Fibroblast of lung (primary cell): ENCODE data around the gene ZNF780B. TPM values are rescaled to one million over a fixed set of nuclear protein-coding genes. Genes with fewer than 3 reads are reported as not detected.

Source experiments
- DNase-seq, 2 donors: peaks; one replicate each; pipeline versions ENCODE4 v3.0.0 to v3.0.0-alpha.2; 2010; ENCODE audit warnings: low read depth in 2 of 2
- H2AFZ ChIP-seq: 2 replicates; pipeline ENCODE4 v1.5.1; 2012; ENCODE audit warnings: low read length, control low read depth, inconsistent platforms
- H3K27ac ChIP-seq: 2 replicates; pipeline ENCODE4 v1.5.1; 2011; ENCODE audit warnings: low read length, control low read depth; ENCODE audit not compliant: insufficient read depth
- H3K27me3 ChIP-seq: 2 replicates; pipeline ENCODE4 v1.5.1; 2011; ENCODE audit warnings: mild to moderate bottlenecking, low read length; ENCODE audit not compliant: control insufficient read depth, insufficient read depth
- H3K36me3 ChIP-seq: 2 replicates; pipeline ENCODE4 v1.5.1; 2011; ENCODE audit warnings: low read length; ENCODE audit not compliant: control insufficient read depth, insufficient read depth
- H3K4me1 ChIP-seq: 2 replicates; pipeline ENCODE4 v1.5.1; 2011; ENCODE audit warnings: low read length; ENCODE audit not compliant: control insufficient read depth, insufficient read depth; ENCODE audit errors: extremely low read depth
- H3K4me2 ChIP-seq: 2 replicates; pipeline ENCODE4 v1.5.1; 2011; ENCODE audit warnings: low read length, control low read depth; ENCODE audit not compliant: insufficient read depth; ENCODE audit errors: extremely low read depth
- H3K4me3 ChIP-seq, 4 experiments: fragments of 200-600 bp in 1 of 4; sonication (generic) in 1 of 4; replicated peaks in 1 of 4; 2 replicates each; pipeline ENCODE4 v1.5.1; 2011 to 2016; ENCODE audit warnings: low read length in 4 of 4, low read depth in 3 of 4, mild to moderate bottlenecking in 3 of 4, control low read depth in 2 of 4, inconsistent platforms in 1 of 4, mixed read lengths in 1 of 4; ENCODE audit not compliant: insufficient read depth in 1 of 4; ENCODE audit errors: control extremely low read depth in 1 of 4
- H3K79me2 ChIP-seq: 2 replicates; pipeline ENCODE4 v1.5.1; 2012; ENCODE audit warnings: mild to moderate bottlenecking, low read length, inconsistent platforms; ENCODE audit not compliant: control insufficient read depth, insufficient read depth
- H3K9ac ChIP-seq: 2 replicates; pipeline ENCODE4 v1.5.1; 2011; ENCODE audit warnings: mild to moderate bottlenecking, low read length, control low read depth; ENCODE audit not compliant: insufficient read depth
- H3K9me3 ChIP-seq: 2 replicates; pipeline ENCODE4 v1.5.1; 2012; ENCODE audit warnings: low read depth, low read length; ENCODE audit not compliant: control insufficient read depth, insufficient read depth
- H4K20me1 ChIP-seq: 2 replicates; pipeline ENCODE4 v1.5.1; 2011; ENCODE audit warnings: low read length; ENCODE audit not compliant: control insufficient read depth, insufficient read depth; ENCODE audit errors: extremely low read depth
- EZH2 ChIP-seq: IDR thresholded peaks from 2 replicates; pipeline ENCODE4 v1.5.1; 2012; ENCODE audit warnings: low read length, control low read depth, mild to moderate bottlenecking; ENCODE audit errors: missing control alignments
- polyA plus RNA-seq, 2 donors: library from polyadenylated mRNA; depleted of rRNA in 1 of 2; stranded (reverse) in 1 of 2; unstranded in 1 of 2; fragments of >200 nt; gene quantifications; 2 replicates each; pipeline ENCODE4 v1.2.1, GENCODE V29; 2011 to 2012; ENCODE audit warnings: missing spikeins in 1 of 2
- total RNA-seq: library from RNA; depleted of rRNA; stranded (reverse); fragments of >200 nt; gene quantifications from 2 replicates; pipeline ENCODE4 v1.2.1, GENCODE V29; 2014
- TF ChIP-seq, protein P1 (sequence below), 2 donors: IDR thresholded peaks in 1 of 2; conservative IDR thresholded peaks in 1 of 2; 1 replicate in 1 of 2; 2 replicates in 1 of 2; pipeline ENCODE4 v1.5.1; 2011 to 2012; ENCODE audit warnings: low read length in 2 of 2, control low read depth in 1 of 2, inconsistent platforms in 1 of 2, low read depth in 1 of 2, mild to moderate bottlenecking in 1 of 2

Gene ZNF780B
- total and polyA plus RNA-seq, 2 donors (not counting 1 experiment from before 2014, with no cell fraction given) = 8.9 to 20.8 TPM

DNA sequence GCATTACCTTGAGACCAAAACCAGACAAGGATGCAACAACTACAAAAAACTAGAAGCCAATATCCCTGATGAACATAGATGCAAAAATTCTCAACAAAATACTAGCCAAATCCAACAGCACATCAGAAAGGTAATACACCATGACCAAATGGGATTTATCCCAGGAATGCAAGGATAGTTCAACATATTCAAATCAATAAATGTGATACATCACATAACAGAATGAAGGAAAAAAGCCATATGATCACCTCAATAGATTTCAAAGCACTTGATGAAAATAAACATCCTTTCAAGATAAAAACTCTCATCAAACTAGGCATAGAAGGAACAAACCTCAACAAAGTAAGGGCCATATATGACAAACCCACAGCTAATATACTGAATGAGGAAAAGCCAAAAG, 69.4 kb downstream of the ZNF780B start:
- no peak for DNase-seq
- H4K20me1 ChIP-seq = no peaks in the 10 kb centered on the region
- TF ChIP-seq EZH2 = no peak
- TF ChIP-seq, protein P1, sequence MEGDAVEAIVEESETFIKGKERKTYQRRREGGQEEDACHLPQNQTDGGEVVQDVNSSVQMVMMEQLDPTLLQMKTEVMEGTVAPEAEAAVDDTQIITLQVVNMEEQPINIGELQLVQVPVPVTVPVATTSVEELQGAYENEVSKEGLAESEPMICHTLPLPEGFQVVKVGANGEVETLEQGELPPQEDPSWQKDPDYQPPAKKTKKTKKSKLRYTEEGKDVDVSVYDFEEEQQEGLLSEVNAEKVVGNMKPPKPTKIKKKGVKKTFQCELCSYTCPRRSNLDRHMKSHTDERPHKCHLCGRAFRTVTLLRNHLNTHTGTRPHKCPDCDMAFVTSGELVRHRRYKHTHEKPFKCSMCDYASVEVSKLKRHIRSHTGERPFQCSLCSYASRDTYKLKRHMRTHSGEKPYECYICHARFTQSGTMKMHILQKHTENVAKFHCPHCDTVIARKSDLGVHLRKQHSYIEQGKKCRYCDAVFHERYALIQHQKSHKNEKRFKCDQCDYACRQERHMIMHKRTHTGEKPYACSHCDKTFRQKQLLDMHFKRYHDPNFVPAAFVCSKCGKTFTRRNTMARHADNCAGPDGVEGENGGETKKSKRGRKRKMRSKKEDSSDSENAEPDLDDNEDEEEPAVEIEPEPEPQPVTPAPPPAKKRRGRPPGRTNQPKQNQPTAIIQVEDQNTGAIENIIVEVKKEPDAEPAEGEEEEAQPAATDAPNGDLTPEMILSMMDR (conservative IDR thresholded peaks at IDR 0.05 in 1 of 2, IDR thresholded peaks at IDR 0.05 in 1 of 2; ENCODE audit: low read depth in 1 of 2, low read length in 2 of 2) = no peak
- H3K27me3 ChIP-seq = no peaks in the 10 kb centered on the region
- no peak overlapping the region for H3K4me2 ChIP-seq
- no peak overlapping the region for H3K9ac ChIP-seq
- no peak overlapping the region for H3K27ac ChIP-seq
- no peak overlapping the region for H3K4me3 ChIP-seq
- H3K36me3 ChIP-seq = peaks cover 2% of the 10 kb centered on the region
- H3K4me1 ChIP-seq = no peaks in the 10 kb centered on the region
- H2AFZ ChIP-seq = no peak overlapping the region
- H3K79me2 ChIP-seq = no peaks in the 10 kb centered on the region
- H3K9me3 ChIP-seq = no peaks in the 10 kb centered on the region

DNA sequence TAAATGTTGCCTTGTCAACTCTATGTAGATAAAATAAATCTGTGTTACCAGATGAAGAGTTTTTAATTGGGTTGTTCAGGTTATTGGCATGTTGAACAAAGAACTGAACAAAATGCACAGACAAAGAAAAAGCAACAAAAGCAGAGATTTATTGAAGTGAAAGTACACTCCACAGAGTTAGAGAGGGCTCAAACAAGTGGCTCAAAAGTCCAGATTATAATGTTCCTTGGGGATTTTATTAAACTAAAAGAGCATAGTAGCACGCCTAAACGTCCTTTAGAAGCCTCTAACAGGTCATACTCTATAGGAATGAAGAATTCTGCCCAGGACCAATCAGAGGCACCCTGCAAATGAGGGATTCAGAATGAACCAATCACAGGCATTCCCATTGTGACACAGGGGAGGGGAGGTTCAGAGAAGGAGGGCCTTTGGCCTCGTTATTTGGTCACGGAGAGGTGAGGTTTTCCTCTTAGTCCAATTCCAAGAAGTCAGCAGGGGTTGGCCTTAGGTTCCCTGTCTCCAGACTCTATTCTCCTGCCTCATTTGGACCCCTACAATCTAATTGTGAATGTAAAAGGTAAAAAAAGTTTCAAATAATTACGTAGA, 72.2 kb downstream of the ZNF780B start:
- H2AFZ ChIP-seq = no peak overlapping the region
- no peaks in the 10 kb centered on the region for H4K20me1 ChIP-seq
- H3K9me3 ChIP-seq = no peaks in the 10 kb centered on the region
- no peak overlapping the region for H3K27ac ChIP-seq
- TF ChIP-seq EZH2 = no peak
- TF ChIP-seq, protein P1 (conservative IDR thresholded peaks at IDR 0.05 in 1 of 2, IDR thresholded peaks at IDR 0.05 in 1 of 2; ENCODE audit: low read depth in 1 of 2, low read length in 2 of 2) = no peak
- no peak for DNase-seq
- H3K4me2 ChIP-seq = no peak overlapping the region
- H3K4me3 ChIP-seq = no peak overlapping the region
- H3K27me3 ChIP-seq = no peaks in the 10 kb centered on the region
- no peaks in the 10 kb centered on the region for H3K4me1 ChIP-seq
- peaks cover 13% of the 10 kb centered on the region for H3K36me3 ChIP-seq
- H3K9ac ChIP-seq = no peak overlapping the region
- H3K79me2 ChIP-seq = no peaks in the 10 kb centered on the region

DNA sequence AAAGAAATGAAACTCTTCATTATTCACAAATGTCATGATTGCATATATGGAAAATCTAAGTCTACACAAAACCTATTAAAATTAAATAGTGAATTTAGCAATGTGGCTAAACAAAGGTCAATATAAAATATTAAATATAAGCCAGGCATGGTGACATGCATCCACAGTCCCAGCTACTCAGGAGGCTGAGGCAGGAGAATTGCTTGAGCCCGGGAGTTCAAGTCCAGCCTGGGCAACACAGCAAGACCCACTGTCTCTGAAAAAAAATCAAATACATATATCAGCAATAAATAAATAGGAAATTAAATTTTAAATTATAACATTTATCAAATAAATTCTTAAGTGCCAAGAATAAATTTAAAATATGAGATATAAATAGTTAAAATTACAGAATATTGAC, 73.1 kb downstream of the ZNF780B start:
- Histone ChIP-seq H4K20me1 (no peaks in the 10 kb centered on the region), H3K27ac (no peak overlapping the region), H3K9me3 (no peaks in the 10 kb centered on the region), H3K4me1 (no peaks in the 10 kb centered on the region), H3K36me3 (peaks cover 15% of the 10 kb centered on the region), H2AFZ (no peak overlapping the region), H3K79me2 (no peaks in the 10 kb centered on the region), H3K4me3 (no peak overlapping the region), H3K9ac (no peak overlapping the region), H3K27me3 (no peaks in the 10 kb centered on the region), H3K4me2 (no peak overlapping the region)
- TF ChIP-seq, protein P1 (conservative IDR thresholded peaks at IDR 0.05 in 1 of 2, IDR thresholded peaks at IDR 0.05 in 1 of 2; ENCODE audit: low read depth in 1 of 2, low read length in 2 of 2) = no peak
- TF ChIP-seq EZH2 = no peak
- DNase-seq = no peak

Other genes starting within 250 kb of the ZNF780B start
- gene DYRK1B, start 222.1 kb downstream of the ZNF780B start, total RNA-seq = 8.5 and 12.2 TPM in 2 replicates
- 7.5 and 7.7 TPM in 2 replicates for gene DYRK1B, start 222.1 kb downstream of the ZNF780B start, polyA plus RNA-seq
- gene FBL, start 209.9 kb downstream of the ZNF780B start, total RNA-seq = 127 and 137 TPM in 2 replicates
- gene FBL, start 209.9 kb downstream of the ZNF780B start, polyA plus RNA-seq = 177 and 320 TPM in 2 replicates
- gene FCGBP, start 121.6 kb downstream of the ZNF780B start, total RNA-seq = 0.33 and 0.51 TPM in 2 replicates
- 0.01 and 0.02 TPM in 2 replicates for gene FCGBP, start 121.6 kb downstream of the ZNF780B start, polyA plus RNA-seq
- gene PSMC4, start 85.1 kb downstream of the ZNF780B start, total RNA-seq = 65.2 and 75.1 TPM in 2 replicates
- gene PSMC4, start 85.1 kb downstream of the ZNF780B start, polyA plus RNA-seq = 76.0 and 113 TPM in 2 replicates
- 10.5 and 15.7 TPM in 2 replicates for gene ZNF546, start 59.2 kb downstream of the ZNF780B start, total RNA-seq
- 1.0 and 1.6 TPM in 2 replicates for gene ZNF546, start 59.2 kb downstream of the ZNF780B start, polyA plus RNA-seq
- gene ZNF780A, start 34.7 kb upstream of the ZNF780B start, total RNA-seq = 12.8 and 17.3 TPM in 2 replicates
- gene ZNF780A, start 34.7 kb upstream of the ZNF780B start, polyA plus RNA-seq = 10.2 and 14.7 TPM in 2 replicates
- gene MAP3K10, start 135.2 kb upstream of the ZNF780B start, total RNA-seq = 7.2 and 7.4 TPM in 2 replicates
- gene MAP3K10, start 135.2 kb upstream of the ZNF780B start, polyA plus RNA-seq = 1.9 and 2.7 TPM in 2 replicates
- gene TTC9B, start 162.2 kb upstream of the ZNF780B start, total RNA-seq = not detected in 2 replicates
- gene TTC9B, start 162.2 kb upstream of the ZNF780B start, polyA plus RNA-seq = not detected in 2 replicates
- gene CCNP, start 170.5 kb upstream of the ZNF780B start, total RNA-seq = 0.26 and 0.50 TPM in 2 replicates
- gene CCNP, start 170.5 kb upstream of the ZNF780B start, polyA plus RNA-seq = 0.07 and 0.16 TPM in 2 replicates
- gene AKT2, start 229.1 kb upstream of the ZNF780B start, total RNA-seq = 58.3 and 76.0 TPM in 2 replicates
- 81.5 and 104 TPM in 2 replicates for gene AKT2, start 229.1 kb upstream of the ZNF780B start, polyA plus RNA-seq